T-helper 17 cell (primary cell): ENCODE results near the gene HK2. TPM values are rescaled to one million over a fixed set of nuclear protein-coding genes. Genes with fewer than 3 reads are reported as not detected.

Source experiments
- ATAC-seq: fragments of 150-1000 bp; cut with Tn5 transposase; 2 replicates; pipeline ENCODE4 v1.10.0; 2021; ENCODE audit warnings: mild to moderate bottlenecking, moderate library complexity
- DNase-seq, 3 donors: peaks; one replicate each; pipeline versions ENCODE4 v3.0.0 to v3.0.0-alpha.2; 2020 to 2021
- H3K9me3 ChIP-seq: one replicate; pipeline ENCODE4 v1.7.0; 2013; ENCODE audit warnings: low read length, mild to moderate bottlenecking; ENCODE audit not compliant: control insufficient read depth, poor library complexity, severe bottlenecking
- H3K27ac Mint-ChIP-seq: one replicate; pipeline ENCODE4 v1.8.0; 2022; ENCODE audit warnings: mild to moderate bottlenecking, moderate library complexity, mixed read lengths
- H3K27me3 Mint-ChIP-seq: one replicate; pipeline ENCODE4 v1.8.0; 2022; ENCODE audit warnings: mixed read lengths
- H3K36me3 Mint-ChIP-seq: one replicate; pipeline ENCODE4 v1.8.0; 2022; ENCODE audit warnings: low read depth, mixed read lengths
- H3K4me1 Mint-ChIP-seq: one replicate; pipeline ENCODE4 v1.8.0; 2022; ENCODE audit warnings: mild to moderate bottlenecking, mixed read lengths
- H3K4me3 Mint-ChIP-seq: one replicate; pipeline ENCODE4 v1.8.0; 2022; ENCODE audit warnings: mild to moderate bottlenecking, moderate library complexity, mixed read lengths
- total RNA-seq, 4 donors: library from RNA in 2 of 4; stranded (reverse) in 2 of 4; gene quantifications; one replicate each; pipeline ENCODE4 v1.2.3 and lab custom pipeline; 2022 to 2026

The HK2 gene
- total RNA-seq, 2 donors from 2014 or later = 11.3 to 13.3 TPM

DNA sequence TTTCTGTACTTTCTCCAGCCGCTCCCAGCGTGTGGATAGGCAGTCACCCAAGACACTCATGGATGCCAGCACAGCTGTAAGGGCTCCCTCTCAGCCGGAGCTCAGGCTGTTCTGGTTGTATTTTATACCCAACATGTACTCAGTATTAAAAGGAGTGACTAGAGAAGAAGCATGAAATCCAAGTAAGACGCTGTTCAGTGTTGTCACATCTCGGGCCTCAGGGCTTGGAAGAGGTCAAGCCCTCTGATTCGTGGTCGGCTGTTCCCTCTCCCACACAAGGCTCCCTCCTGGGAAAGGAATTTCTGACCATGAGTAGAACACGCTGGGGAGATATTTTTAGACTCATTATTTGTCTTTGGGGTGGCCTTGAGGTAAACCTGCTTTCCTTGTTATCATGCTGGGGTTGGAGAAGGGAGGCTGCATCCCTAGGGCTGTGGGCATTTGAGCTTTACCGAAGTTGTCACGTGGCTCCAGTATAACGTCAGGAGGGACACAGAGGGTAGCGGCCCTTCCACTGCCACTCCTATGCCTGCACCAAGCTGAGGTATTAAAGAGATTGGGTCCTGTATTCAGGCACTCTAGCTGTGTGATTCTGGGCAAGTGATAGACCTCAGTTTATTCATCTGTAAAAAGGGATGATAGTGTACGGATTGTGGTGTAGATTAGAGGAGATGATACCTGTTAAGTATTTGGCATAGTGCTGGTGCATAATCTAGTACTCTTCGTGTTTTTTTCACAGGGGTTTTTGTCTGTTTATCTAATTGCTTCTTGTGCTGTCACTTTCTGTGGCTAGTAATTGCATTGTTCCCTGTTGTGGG lies 34.1 kb downstream of the HK2 start:
- no peak for ATAC-seq

DNA sequence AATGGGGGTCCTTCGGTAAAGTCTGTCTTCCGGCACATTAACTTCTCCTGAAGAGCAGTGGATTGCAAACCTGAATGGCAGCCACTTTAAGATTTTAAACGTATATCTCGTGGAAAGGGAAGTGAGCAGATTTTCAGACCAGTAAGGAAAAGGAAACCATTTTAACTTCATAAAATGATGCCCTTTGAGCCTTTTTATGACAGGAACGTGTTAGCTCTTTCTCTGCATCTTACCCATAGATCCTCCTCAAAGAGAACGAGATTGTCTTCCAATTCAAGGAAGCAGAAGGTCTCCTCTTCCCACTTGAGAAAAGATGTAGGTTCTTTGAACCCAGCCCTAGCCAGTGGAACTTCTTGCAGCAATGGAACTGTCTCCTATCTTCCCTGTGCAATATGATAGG lies 35.6 kb downstream of the HK2 start:
- ATAC-seq (no peak), DNase-seq (no peak)
- H3K27me3 Mint-ChIP-seq = no peaks in the 10 kb centered on the region
- H3K36me3 Mint-ChIP-seq = peaks cover 6% of the 10 kb centered on the region
- no peak overlapping the region for H3K4me3 Mint-ChIP-seq
- no peak overlapping the region for H3K27ac Mint-ChIP-seq
- H3K4me1 Mint-ChIP-seq = peaks cover 14% of the 10 kb centered on the region
- no peaks in the 10 kb centered on the region for H3K9me3 ChIP-seq

More for the DNA sequence above, 34.1 kb downstream of the HK2 start:
- H3K4me3 Mint-ChIP-seq = no peak overlapping the region
- H3K4me1 Mint-ChIP-seq = peaks cover 14% of the 10 kb centered on the region
- H3K27ac Mint-ChIP-seq = peak overlapping the region; percentile 71
- no peaks in the 10 kb centered on the region for H3K9me3 ChIP-seq
- no peak for DNase-seq
- H3K36me3 Mint-ChIP-seq = peaks cover 3% of the 10 kb centered on the region
- H3K27me3 Mint-ChIP-seq = no peaks in the 10 kb centered on the region

DNA sequence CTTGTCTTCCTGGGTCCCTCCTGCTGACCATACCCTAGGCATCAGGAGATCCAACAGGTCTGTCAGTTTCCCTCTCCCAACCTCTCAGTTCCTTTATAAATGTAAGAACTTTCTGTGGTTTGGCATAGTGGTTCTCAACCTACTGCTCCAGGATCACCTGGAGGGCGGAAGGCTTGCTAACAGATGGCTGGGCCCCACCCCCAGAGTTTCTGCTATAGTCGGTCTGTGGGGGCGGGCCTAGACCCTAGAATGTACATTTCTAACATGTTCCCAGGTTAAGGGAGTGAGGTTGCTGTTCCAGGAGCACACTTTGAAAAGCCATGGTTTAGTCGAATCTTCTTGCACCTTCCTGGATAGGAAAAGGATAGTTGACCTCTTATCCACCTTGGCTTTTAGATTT lies 37.0 kb downstream of the HK2 start:
- no peak for DNase-seq
- H3K9me3 ChIP-seq = no peaks in the 10 kb centered on the region
- no peak for ATAC-seq
- Mint-ChIP-seq H3K36me3 (peaks cover 6% of the 10 kb centered on the region), H3K4me3 (no peak overlapping the region), H3K4me1 (peaks cover 15% of the 10 kb centered on the region), H3K27ac (no peak overlapping the region), H3K27me3 (no peaks in the 10 kb centered on the region)

DNA sequence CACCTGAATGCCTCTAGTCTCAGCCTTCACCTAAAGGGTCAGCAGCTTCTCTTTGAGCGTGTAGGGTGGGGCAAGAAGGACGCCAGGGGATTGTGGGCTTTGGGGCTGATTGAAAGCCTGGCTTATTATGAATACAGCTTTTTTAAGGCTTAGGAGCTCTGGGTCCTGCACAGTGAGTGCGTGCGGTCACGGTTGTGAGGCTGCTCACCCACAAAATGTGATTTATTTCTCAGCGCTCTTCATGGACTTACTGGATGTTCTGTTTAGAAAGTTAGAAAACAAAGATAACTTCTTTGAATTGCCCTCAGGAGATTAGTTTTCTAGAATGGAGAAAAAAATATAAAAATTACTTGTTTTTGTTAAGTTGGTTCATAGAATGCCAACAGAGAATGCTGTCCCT lies 37.5 kb downstream of the HK2 start:
- Mint-ChIP-seq H3K4me3 (no peak overlapping the region), H3K27me3 (no peaks in the 10 kb centered on the region)

DNA sequence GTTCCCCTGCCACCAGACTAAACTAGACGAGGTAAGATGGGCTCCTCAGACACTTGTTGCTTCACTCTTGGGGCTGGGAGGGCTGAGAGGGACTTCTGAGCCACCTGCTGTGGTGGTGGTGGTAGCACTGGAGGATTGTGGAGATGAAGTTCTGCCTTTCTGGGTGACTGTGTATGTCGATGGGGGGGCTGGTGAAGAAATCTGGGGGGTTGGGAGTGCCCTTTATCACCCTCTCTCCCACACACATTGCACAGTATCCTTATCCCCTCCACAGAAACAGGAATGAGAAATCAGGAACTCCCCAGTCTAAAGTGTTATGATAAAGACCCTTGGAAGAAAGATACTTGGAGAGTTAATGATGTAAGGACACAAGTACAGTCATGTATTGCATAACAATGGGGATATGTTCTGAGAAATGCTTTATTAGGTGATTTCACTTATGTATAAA lies 38.5 kb downstream of the HK2 start:
- H3K4me3 Mint-ChIP-seq = no peak overlapping the region
- no peak for ATAC-seq
- H3K36me3 Mint-ChIP-seq = peaks cover 6% of the 10 kb centered on the region
- no peak overlapping the region for H3K27ac Mint-ChIP-seq
- H3K9me3 ChIP-seq = no peaks in the 10 kb centered on the region
- DNase-seq = no peak
- peaks cover 17% of the 10 kb centered on the region for H3K4me1 Mint-ChIP-seq
- H3K27me3 Mint-ChIP-seq = no peaks in the 10 kb centered on the region

More for the DNA sequence above, 37.5 kb downstream of the HK2 start:
- ATAC-seq (no peak), DNase-seq (no peak)
- no peaks in the 10 kb centered on the region for H3K9me3 ChIP-seq
- no peak overlapping the region for H3K27ac Mint-ChIP-seq
- H3K36me3 Mint-ChIP-seq = peaks cover 6% of the 10 kb centered on the region
- H3K4me1 Mint-ChIP-seq = peaks cover 20% of the 10 kb centered on the region

DNA sequence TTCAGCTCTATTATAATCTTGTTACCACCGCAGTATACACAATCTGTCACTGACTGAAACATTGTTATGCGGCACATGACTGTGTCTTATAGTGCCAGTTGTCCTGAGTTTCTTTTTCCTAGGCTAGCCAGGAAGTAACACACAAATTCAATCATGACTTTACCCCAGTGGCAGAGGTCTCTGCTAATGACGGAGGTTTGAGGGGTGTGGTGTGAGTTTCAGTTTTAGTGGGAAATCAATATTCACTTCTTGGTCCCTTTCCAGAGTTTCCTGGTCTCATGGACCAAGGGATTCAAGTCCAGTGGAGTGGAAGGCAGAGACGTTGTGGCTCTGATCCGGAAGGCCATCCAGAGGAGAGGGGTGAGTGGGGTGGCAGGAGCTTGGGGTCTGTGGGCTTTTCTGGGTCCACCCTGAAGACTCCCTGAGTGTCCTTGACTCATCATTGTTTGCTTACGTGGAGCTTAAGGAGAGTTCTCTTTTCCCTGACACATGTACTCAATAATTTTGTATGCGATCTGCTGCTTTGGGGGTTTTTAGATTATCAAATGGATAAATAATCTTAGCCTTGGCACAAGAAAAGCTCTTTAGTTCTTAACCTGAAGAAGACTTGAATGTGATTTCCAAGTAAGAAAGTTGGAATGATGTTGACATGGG lies 39.2 kb downstream of the HK2 start:
- no peak for DNase-seq
- no peak for ATAC-seq
- Mint-ChIP-seq H3K27ac (peak overlapping the region; percentile 62), H3K36me3 (peaks cover 6% of the 10 kb centered on the region), H3K4me3 (no peak overlapping the region), H3K4me1 (peaks cover 14% of the 10 kb centered on the region), H3K27me3 (no peaks in the 10 kb centered on the region)
- H3K9me3 ChIP-seq = no peaks in the 10 kb centered on the region

DNA sequence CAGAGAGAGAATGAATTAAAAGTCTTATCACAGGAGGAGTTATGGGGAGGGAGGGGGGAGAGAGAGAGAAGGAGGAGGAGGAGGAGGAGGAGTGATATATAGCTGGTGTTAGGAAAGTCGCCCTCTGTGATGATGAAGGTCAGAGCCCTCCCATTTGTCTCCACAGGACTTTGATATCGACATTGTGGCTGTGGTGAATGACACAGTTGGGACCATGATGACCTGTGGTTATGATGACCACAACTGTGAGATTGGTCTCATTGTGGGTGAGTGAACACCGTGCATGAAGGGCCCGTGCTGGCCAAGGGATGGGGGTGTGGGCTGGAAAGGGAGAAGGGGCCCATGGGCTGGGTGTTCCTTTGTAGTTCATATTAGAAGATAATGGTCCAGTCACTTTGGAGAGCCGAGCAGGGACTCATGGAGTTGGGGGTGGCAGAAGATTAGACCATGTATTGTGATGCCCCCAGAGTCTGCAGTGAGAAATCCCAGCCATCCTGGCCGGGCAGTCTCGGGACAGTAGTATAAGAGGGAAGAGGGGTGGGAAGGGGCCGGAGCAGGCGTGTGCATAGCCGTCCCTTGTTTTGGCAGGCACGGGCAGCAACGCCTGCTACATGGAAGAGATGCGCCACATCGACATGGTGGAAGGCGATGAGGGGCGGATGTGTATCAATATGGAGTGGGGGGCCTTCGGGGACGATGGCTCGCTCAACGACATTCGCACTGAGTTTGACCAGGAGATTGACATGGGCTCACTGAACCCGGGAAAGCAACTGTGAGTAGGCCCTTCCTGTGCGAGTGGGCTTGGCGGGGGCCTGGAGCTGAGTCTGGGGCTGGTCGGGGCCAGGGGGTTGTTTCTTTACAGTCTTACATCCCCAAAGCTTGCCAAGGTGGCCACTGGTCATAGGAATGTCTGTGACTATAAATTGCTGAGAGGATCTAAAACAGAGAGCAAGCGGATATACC lies 40.0 kb downstream of the HK2 start:
- H3K27ac Mint-ChIP-seq = peak overlapping the region; percentile 62
- ATAC-seq (no peak), DNase-seq (no peak)
- H3K9me3 ChIP-seq = no peaks in the 10 kb centered on the region
- H3K4me3 Mint-ChIP-seq = no peak overlapping the region
- H3K27me3 Mint-ChIP-seq = no peaks in the 10 kb centered on the region
- H3K4me1 Mint-ChIP-seq = peaks cover 9% of the 10 kb centered on the region
- peaks cover 5% of the 10 kb centered on the region for H3K36me3 Mint-ChIP-seq

DNA sequence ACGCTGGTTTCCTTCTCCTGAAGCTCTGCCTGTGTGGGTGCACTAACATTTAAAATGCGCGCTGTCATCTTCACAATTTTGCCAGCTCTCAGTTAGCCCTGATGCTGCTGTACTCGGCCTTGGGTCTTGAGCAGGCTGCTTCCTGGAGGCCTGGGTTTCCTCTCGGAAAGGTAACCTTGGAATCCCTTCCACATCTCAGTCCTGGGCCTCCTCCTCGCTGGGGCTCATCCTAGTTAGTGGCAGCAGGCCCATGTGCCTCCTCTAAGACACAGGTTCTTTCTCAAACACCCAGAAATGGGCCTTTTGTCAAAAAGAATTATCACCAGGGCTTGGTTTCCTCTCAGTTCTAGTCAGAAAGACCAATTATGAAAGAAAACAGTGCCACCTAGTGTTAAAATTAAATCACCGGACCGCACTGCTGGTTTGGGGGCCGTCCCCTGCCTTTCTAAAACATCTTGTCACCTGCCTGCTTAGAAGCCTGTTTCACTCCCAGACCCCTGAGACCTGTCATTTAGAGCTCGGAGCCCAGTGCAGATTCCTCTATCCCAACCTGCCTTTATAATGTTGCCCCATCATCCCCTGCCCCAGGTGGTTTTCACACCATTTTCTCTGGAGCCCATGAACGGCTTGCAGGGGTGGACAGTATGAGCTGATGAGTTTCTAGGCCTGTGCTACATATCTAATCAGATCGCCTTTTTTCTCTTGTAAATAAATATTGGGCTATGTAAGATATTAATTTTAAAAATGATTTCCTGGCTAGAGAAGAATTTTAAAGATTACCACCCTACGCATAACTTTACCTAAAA lies 42.4 kb downstream of the HK2 start:
- no peaks in the 10 kb centered on the region for H3K9me3 ChIP-seq
- Mint-ChIP-seq H3K4me1 (peaks cover 9% of the 10 kb centered on the region), H3K36me3 (peaks cover 5% of the 10 kb centered on the region), H3K27me3 (no peaks in the 10 kb centered on the region), H3K27ac (peak overlapping the region; percentile 49), H3K4me3 (no peak overlapping the region)
- DNase-seq (peak in 1 of 3 donors; percentile 27), ATAC-seq (peak; percentile 80)

DNA sequence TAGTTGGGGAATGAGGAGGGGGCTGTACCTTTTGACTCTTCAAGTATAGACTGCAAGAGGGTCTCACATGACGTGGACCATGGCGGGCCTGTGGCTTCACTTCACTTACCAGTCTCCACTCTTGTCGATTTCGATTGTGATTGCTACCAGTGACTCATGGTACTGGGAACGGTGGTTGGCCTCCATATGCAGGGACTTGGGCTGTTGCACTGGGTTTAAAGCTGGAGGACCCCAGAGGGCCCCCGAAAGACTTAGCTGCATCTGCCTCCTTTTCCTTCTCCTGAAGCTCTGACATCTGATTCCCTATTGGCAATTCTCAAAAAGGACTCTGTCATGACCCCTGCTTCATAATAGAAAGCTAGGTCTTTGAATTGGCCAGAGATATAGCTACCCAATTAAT lies 43.4 kb downstream of the HK2 start:
- H3K4me1 Mint-ChIP-seq = peaks cover 9% of the 10 kb centered on the region
- no peaks in the 10 kb centered on the region for H3K9me3 ChIP-seq
- H3K4me3 Mint-ChIP-seq = no peak overlapping the region
- ATAC-seq (no peak), DNase-seq (no peak)
- H3K27me3 Mint-ChIP-seq = no peaks in the 10 kb centered on the region
- peaks cover 5% of the 10 kb centered on the region for H3K36me3 Mint-ChIP-seq
- H3K27ac Mint-ChIP-seq = no peak overlapping the region

DNA sequence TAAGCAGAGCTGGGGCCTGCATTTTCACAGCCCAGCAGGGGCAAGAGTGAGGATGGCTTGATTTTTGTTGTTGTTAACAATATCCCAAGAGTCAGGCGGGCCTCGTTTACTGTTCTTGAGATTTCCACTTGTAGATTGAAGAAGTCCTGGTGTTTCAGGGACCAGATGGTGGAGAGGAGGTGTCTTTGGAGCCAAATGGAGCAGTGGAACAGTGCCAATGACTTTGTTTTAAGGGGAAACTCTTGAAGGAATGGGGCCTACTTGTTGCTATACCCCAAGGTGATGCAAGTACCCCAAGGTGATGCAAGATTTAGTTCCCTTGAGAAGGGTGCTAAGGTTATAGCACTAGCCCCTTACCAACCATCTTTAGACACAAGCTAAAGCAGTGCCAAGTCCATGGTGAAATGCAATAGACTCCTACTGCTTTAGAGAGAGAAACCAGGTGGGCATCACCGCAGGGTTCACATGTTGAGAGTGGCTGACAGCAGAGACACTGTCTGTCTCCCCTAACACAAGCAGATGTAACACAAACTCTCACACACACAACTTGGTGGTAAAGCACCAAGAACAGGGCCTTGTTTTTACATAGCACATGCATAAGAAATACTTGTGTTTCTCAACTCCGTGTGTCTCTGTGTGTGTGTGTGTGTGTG lies 44.0 kb downstream of the HK2 start:
- no peaks in the 10 kb centered on the region for H3K27me3 Mint-ChIP-seq
- H3K4me1 Mint-ChIP-seq = peaks cover 8% of the 10 kb centered on the region
- peaks cover 5% of the 10 kb centered on the region for H3K36me3 Mint-ChIP-seq
- no peak for ATAC-seq
- H3K27ac Mint-ChIP-seq = no peak overlapping the region
- H3K4me3 Mint-ChIP-seq = no peak overlapping the region
- no peaks in the 10 kb centered on the region for H3K9me3 ChIP-seq
- no peak for DNase-seq

DNA sequence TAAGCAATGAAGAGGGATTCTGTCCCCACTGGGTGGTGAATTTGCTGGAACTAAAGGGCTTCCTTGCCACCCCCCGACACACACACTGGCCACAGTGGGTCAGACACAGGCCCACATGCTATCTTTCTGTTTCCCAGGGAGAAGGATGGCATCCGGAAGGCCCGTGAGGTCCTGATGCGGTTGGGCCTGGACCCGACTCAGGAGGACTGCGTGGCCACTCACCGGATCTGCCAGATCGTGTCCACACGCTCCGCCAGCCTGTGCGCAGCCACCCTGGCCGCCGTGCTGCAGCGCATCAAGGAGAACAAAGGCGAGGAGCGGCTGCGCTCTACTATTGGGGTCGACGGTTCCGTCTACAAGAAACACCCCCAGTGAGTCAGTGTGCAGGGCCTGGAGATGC lies 44.6 kb downstream of the HK2 start:
- no peak for ATAC-seq

More for the DNA sequence above, 44.6 kb downstream of the HK2 start:
- H3K4me3 Mint-ChIP-seq = no peak overlapping the region
- H3K4me1 Mint-ChIP-seq = peaks cover 9% of the 10 kb centered on the region
- no peak overlapping the region for H3K27ac Mint-ChIP-seq
- no peak for DNase-seq
- peaks cover 4% of the 10 kb centered on the region for H3K36me3 Mint-ChIP-seq
- no peaks in the 10 kb centered on the region for H3K27me3 Mint-ChIP-seq
- H3K9me3 ChIP-seq = no peaks in the 10 kb centered on the region
